ENCODE results near the gene AGBL4.

DNA sequence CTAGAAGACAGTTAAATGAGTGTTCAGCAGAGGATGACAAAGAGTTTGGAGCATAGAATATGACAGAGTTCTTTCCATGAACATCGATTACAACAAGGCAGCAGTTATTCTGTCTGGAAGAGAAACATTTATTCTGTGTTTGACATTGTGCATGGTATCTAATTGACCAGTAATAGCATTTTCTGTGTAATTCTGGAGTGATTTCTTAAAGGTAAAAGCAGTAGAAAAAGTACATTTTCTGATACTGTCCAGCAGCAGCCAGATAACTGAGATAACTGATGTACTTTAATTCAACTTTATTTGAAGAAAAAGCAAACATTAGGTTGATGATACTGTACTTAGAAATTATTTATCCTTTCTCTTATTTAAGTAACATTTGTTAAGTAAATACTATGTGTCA, 497.1 kb downstream of the AGBL4 start:
- TF ChIP-seq TAF1 (IDR thresholded peaks at IDR 0.05; ENCODE audit: borderline replicate concordance, insufficient read depth, low read length) = no peak
- TF ChIP-seq SIN3A (IDR thresholded peaks at IDR 0.05; ENCODE audit: borderline replicate concordance, insufficient read depth, low read length) = no peak
- TF ChIP-seq, protein P1, sequence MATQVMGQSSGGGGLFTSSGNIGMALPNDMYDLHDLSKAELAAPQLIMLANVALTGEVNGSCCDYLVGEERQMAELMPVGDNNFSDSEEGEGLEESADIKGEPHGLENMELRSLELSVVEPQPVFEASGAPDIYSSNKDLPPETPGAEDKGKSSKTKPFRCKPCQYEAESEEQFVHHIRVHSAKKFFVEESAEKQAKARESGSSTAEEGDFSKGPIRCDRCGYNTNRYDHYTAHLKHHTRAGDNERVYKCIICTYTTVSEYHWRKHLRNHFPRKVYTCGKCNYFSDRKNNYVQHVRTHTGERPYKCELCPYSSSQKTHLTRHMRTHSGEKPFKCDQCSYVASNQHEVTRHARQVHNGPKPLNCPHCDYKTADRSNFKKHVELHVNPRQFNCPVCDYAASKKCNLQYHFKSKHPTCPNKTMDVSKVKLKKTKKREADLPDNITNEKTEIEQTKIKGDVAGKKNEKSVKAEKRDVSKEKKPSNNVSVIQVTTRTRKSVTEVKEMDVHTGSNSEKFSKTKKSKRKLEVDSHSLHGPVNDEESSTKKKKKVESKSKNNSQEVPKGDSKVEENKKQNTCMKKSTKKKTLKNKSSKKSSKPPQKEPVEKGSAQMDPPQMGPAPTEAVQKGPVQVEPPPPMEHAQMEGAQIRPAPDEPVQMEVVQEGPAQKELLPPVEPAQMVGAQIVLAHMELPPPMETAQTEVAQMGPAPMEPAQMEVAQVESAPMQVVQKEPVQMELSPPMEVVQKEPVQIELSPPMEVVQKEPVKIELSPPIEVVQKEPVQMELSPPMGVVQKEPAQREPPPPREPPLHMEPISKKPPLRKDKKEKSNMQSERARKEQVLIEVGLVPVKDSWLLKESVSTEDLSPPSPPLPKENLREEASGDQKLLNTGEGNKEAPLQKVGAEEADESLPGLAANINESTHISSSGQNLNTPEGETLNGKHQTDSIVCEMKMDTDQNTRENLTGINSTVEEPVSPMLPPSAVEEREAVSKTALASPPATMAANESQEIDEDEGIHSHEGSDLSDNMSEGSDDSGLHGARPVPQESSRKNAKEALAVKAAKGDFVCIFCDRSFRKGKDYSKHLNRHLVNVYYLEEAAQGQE (IDR thresholded peaks at IDR 0.05; ENCODE audit: insufficient read depth in 1 of 2, low read depth in 2 of 2, low read length in 2 of 2) = no peak
- no peak for TF ChIP-seq POLR2AphosphoS5 (IDR thresholded peaks at IDR 0.05; ENCODE audit: low read depth, low read length)
